HepG2 (cell line): Measurements from ENCODE around the gene CTNND1.

ENCODE experiments used
- ETS1 ChIP-seq: sonication (generic); formaldehyde crosslinking; IDR thresholded peaks from 2 replicates; pipeline ENCODE4 v1.4.0; 2020; ENCODE audit warnings: missing genetic modification reagents
- MAZ ChIP-seq, 2 experiments: sonication (generic) in 1 of 2; formaldehyde crosslinking in 1 of 2; IDR thresholded peaks; 2 replicates each; pipeline versions ENCODE4 v1.5.0 to v1.6.1; 2012 to 2020; ENCODE audit warnings: low read depth in 2 of 2, mild to moderate bottlenecking in 2 of 2, borderline replicate concordance in 1 of 2, improper control_type of control experiment in 1 of 2, low read length in 1 of 2, missing genetic modification reagents in 1 of 2, moderate library complexity in 1 of 2
- MTA3 ChIP-seq: sonication (generic); formaldehyde crosslinking; IDR thresholded peaks from 2 replicates; pipeline ENCODE4 v1.4.0; 2020; ENCODE audit warnings: missing genetic modification reagents
- ZBTB8A ChIP-seq: sonication (generic); formaldehyde crosslinking; IDR thresholded peaks from 2 replicates; pipeline ENCODE4 v1.4.0; 2020; ENCODE audit warnings: mild to moderate bottlenecking, low read depth, missing genetic modification reagents, borderline replicate concordance
- ZNF160 ChIP-seq: sonication (generic); formaldehyde crosslinking; IDR thresholded peaks from 2 replicates; pipeline ENCODE4 v1.8.0; 2022; ENCODE audit warnings: mild to moderate bottlenecking, inconsistent platforms, missing genetic modification reagents
- TF ChIP-seq, protein P1 (sequence below): sonication (generic); formaldehyde crosslinking; IDR thresholded peaks from 2 replicates; pipeline ENCODE4 v1.5.0; 2020; ENCODE audit warnings: mild to moderate bottlenecking, missing genetic modification reagents, moderate library complexity
- TF ChIP-seq, protein P2 (sequence below): sonication (generic); formaldehyde crosslinking; IDR thresholded peaks from 2 replicates; pipeline ENCODE4 v1.4.0; 2020; ENCODE audit warnings: missing genetic modification reagents

GRCh38 chr11:57818812-57819211 lies 57.2 kb downstream of the CTNND1 start:
- no peak for TF ChIP-seq ETS1
- no peak for TF ChIP-seq ZBTB8A (CRISPR knock-in tag)
- TF ChIP-seq MTA3 (CRISPR knock-in tag): no peak
- TF ChIP-seq, protein P1, sequence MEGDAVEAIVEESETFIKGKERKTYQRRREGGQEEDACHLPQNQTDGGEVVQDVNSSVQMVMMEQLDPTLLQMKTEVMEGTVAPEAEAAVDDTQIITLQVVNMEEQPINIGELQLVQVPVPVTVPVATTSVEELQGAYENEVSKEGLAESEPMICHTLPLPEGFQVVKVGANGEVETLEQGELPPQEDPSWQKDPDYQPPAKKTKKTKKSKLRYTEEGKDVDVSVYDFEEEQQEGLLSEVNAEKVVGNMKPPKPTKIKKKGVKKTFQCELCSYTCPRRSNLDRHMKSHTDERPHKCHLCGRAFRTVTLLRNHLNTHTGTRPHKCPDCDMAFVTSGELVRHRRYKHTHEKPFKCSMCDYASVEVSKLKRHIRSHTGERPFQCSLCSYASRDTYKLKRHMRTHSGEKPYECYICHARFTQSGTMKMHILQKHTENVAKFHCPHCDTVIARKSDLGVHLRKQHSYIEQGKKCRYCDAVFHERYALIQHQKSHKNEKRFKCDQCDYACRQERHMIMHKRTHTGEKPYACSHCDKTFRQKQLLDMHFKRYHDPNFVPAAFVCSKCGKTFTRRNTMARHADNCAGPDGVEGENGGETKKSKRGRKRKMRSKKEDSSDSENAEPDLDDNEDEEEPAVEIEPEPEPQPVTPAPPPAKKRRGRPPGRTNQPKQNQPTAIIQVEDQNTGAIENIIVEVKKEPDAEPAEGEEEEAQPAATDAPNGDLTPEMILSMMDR: no peak
- TF ChIP-seq MAZ (IDR thresholded peaks at IDR 0.05; ENCODE audit: borderline replicate concordance, low read depth, low read length): no peak
- TF ChIP-seq MAZ (CRISPR knock-in tag; IDR thresholded peaks at IDR 0.05; ENCODE audit: low read depth): no peak
- TF ChIP-seq, protein P2, sequence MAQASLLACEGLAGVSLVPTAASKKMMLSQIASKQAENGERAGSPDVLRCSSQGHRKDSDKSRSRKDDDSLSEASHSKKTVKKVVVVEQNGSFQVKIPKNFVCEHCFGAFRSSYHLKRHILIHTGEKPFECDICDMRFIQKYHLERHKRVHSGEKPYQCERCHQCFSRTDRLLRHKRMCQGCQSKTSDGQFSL (CRISPR knock-in tag): no peak
- no peak for TF ChIP-seq ZNF160 (CRISPR knock-in tag)
